HepG2 (cell line): ENCODE data around the gene CPSF4. TPM values are rescaled to one million over a fixed set of nuclear protein-coding genes. Genes with fewer than 3 reads are reported as not detected.

Experiments used
- AKNA ChIP-seq: sonication (generic); formaldehyde crosslinking; IDR thresholded peaks from 2 replicates; pipeline ENCODE4 v1.4.0; 2020; ENCODE audit warnings: missing genetic modification reagents, borderline replicate concordance
- DR1 ChIP-seq: sonication (generic); formaldehyde crosslinking; IDR thresholded peaks from 2 replicates; pipeline ENCODE4 v1.8.0; 2021; ENCODE audit warnings: mild to moderate bottlenecking, missing genetic modification reagents, inconsistent platforms
- ELF4 ChIP-seq: sonication (generic); formaldehyde crosslinking; IDR thresholded peaks from 2 replicates; pipeline ENCODE4 v1.5.0; 2020; ENCODE audit warnings: missing genetic modification reagents, mild to moderate bottlenecking, moderate library complexity, borderline replicate concordance
- NFIB ChIP-seq: sonication (generic); formaldehyde crosslinking; IDR thresholded peaks from 2 replicates; pipeline ENCODE4 v1.9.0; 2021; ENCODE audit warnings: missing genetic modification reagents, mild to moderate bottlenecking, borderline replicate concordance
- RELA ChIP-seq: sonication (generic); formaldehyde crosslinking; IDR thresholded peaks from 2 replicates; pipeline ENCODE4 v1.4.0; 2020; ENCODE audit warnings: missing genetic modification reagents
- SNRNP70 ChIP-seq: fragments of 200-400 bp; formaldehyde crosslinking; IDR thresholded peaks from 2 replicates; pipeline ENCODE4 v1.6.1; 2017; ENCODE audit warnings: mild to moderate bottlenecking, low read depth, low read length, moderate library complexity
- SRY ChIP-seq: sonication (generic); formaldehyde crosslinking; IDR thresholded peaks from 2 replicates; pipeline ENCODE4 v1.8.0; 2022; ENCODE audit warnings: mild to moderate bottlenecking, missing genetic modification reagents
- UBTF ChIP-seq: sonication (generic); formaldehyde crosslinking; IDR thresholded peaks from 2 replicates; pipeline ENCODE4 v1.4.0; 2020; ENCODE audit warnings: mild to moderate bottlenecking, missing genetic modification reagents
- YY1 ChIP-seq: IDR thresholded peaks from 2 replicates; pipeline ENCODE4 v1.6.1; 2011; ENCODE audit warnings: low read length, low read depth, moderate library complexity, mild to moderate bottlenecking; ENCODE audit not compliant: insufficient read depth, insufficient replicate concordance
- ZBTB38 ChIP-seq: sonication (generic); formaldehyde crosslinking; IDR thresholded peaks from 2 replicates; pipeline ENCODE4 v1.5.1; 2020; ENCODE audit warnings: mild to moderate bottlenecking, missing genetic modification reagents
- polyA plus RNA-seq, 8 experiments: library from polyadenylated mRNA; depleted of rRNA in 3 of 8; stranded (reverse) in 7 of 8; unstranded in 1 of 8; fragments of >200 nt; fragmentation: Illumina TruSeq in 4 of 8; extraction: Trizol in 4 of 8; gene quantifications; 2 replicates each; pipeline versions ENCODE4 v1.2.1 to v1.2.3, GENCODE V29; 2011 to 2016; ENCODE audit warnings: low read depth in 4 of 8, missing spikeins in 1 of 8, mixed read lengths in 1 of 8; ENCODE audit not compliant: insufficient read depth in 1 of 8
- total RNA-seq, 5 experiments: library from RNA; depleted of rRNA; stranded (reverse); fragments of >200 nt; fragmentation: Illumina TruSeq; extraction: Trizol; gene quantifications; 2 replicates each; pipeline ENCODE4 v1.2.3, GENCODE V29; 2016; ENCODE audit warnings: low read depth in 1 of 5
- TF ChIP-seq, protein P1 (sequence below): sonication (generic); formaldehyde crosslinking; IDR thresholded peaks from 2 replicates; pipeline ENCODE4 v1.5.0; 2020; ENCODE audit warnings: mild to moderate bottlenecking, missing genetic modification reagents, borderline replicate concordance

CPSF4 gene
- total and polyA plus RNA-seq, 2 of the 13 experiments (the other 11 are each of a cell fraction or from before 2014, with no cell fraction given) = 34.1 to 49.6 TPM

DNA sequence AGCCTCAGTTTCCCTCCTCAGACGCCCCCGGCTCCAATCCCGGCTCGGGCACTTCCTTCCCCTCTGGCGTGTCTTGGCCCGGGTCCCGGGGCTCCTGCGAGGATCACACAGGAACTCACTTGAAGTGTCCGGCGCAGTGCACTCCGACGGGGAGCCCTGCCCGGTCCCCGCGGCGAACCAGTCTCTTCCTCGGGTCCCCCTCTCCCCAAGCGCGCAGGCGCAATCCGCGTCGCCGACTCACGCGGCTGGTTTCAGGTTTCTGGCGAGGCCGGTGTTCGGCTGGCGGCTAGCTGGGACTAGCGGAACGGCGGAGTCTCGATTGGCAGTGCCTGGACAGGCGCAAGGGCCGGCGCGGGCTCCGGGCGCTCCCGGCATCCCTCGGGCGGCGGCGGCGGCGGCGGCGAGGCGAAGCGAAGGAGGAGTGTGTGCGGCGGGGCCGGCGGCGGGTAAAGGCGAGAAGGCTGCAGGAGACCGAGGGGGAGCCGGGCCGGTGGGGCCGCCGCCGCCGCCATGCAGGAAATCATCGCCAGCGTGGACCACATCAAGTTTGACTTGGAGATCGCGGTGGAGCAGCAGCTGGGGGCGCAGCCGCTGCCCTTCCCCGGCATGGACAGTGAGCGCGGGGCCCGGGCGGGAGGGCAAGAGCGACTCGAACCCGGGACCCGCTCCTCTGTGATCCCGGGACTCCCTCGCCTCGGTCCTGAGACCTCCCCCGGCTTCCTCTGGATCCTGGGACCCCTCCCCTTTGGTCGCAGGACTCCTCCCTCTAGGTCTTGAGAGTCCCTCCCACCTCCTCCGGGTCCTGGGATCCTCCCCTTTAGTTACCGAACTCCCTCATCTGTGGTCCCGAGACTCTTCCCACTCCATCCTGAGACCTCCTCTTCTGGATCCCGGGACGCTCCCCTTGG lies at the start of gene CPSF4, which contains the start of gene PTCD1 (continued):
- TF ChIP-seq, protein P1, sequence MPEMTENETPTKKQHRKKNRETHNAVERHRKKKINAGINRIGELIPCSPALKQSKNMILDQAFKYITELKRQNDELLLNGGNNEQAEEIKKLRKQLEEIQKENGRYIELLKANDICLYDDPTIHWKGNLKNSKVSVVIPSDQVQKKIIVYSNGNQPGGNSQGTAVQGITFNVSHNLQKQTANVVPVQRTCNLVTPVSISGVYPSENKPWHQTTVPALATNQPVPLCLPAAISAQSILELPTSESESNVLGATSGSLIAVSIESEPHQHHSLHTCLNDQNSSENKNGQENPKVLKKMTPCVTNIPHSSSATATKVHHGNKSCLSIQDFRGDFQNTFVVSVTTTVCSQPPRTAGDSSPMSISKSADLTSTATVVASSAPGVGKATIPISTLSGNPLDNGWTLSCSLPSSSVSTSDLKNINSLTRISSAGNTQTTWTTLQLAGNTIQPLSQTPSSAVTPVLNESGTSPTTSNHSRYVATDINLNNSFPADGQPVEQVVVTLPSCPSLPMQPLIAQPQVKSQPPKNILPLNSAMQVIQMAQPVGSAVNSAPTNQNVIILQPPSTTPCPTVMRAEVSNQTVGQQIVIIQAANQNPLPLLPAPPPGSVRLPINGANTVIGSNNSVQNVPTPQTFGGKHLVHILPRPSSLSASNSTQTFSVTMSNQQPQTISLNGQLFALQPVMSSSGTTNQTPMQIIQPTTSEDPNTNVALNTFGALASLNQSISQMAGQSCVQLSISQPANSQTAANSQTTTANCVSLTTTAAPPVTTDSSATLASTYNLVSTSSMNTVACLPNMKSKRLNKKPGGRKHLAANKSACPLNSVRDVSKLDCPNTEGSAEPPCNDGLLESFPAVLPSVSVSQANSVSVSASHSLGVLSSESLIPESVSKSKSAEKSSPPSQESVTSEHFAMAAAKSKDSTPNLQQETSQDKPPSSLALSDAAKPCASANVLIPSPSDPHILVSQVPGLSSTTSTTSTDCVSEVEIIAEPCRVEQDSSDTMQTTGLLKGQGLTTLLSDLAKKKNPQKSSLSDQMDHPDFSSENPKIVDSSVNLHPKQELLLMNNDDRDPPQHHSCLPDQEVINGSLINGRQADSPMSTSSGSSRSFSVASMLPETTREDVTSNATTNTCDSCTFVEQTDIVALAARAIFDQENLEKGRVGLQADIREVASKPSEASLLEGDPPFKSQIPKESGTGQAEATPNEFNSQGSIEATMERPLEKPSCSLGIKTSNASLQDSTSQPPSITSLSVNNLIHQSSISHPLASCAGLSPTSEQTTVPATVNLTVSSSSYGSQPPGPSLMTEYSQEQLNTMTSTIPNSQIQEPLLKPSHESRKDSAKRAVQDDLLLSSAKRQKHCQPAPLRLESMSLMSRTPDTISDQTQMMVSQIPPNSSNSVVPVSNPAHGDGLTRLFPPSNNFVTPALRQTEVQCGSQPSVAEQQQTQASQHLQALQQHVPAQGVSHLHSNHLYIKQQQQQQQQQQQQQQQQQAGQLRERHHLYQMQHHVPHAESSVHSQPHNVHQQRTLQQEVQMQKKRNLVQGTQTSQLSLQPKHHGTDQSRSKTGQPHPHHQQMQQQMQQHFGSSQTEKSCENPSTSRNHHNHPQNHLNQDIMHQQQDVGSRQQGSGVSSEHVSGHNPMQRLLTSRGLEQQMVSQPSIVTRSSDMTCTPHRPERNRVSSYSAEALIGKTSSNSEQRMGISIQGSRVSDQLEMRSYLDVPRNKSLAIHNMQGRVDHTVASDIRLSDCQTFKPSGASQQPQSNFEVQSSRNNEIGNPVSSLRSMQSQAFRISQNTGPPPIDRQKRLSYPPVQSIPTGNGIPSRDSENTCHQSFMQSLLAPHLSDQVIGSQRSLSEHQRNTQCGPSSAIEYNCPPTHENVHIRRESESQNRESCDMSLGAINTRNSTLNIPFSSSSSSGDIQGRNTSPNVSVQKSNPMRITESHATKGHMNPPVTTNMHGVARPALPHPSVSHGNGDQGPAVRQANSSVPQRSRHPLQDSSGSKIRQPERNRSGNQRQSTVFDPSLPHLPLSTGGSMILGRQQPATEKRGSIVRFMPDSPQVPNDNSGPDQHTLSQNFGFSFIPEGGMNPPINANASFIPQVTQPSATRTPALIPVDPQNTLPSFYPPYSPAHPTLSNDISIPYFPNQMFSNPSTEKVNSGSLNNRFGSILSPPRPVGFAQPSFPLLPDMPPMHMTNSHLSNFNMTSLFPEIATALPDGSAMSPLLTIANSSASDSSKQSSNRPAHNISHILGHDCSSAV = no peak
- TF ChIP-seq YY1 (peak; percentile 92), AKNA (CRISPR knock-in tag) (no peak), UBTF (CRISPR knock-in tag) (peak; percentile 60), NFIB (CRISPR knock-in tag) (no peak), DR1 (peak; percentile 76; the same call in 1 of the 2 replicates), ZBTB38 (peak; percentile 93), SNRNP70 (no peak), RELA (CRISPR knock-in tag) (peak; percentile 78; the same call in 1 of the 2 replicates), SRY (CRISPR knock-in tag) (0 out of 2 replicates have a peak, but pooled peaks have one; percentile 37), ELF4 (0 out of 2 replicates have a peak, but pooled peaks have one; percentile 66)
